Mesenteric fat pad (tissue), 1 donor: ENCODE measurements around the gene POLRMT. TPM values are rescaled to one million over a fixed set of nuclear protein-coding genes. Genes with fewer than 3 reads are reported as not detected.

ENCODE experiments used
- DNase-seq: peaks from one replicate; pipeline ENCODE4 v3.0.0-alpha.2; 2020; ENCODE audit warnings: low spot score
- total RNA-seq: library from RNA; stranded (reverse); fragmentation: NEBNext Ultra II Directional; extraction: Animal tissue kit (Norgen Biotek cat#: 25700); gene quantifications from one replicate; pipeline ENCODE4 v1.2.1, GENCODE V29; 2021
- donor health status: DM: yes; HTN: yes; CAD: no.

The POLRMT gene
- total RNA-seq, 1 donor from 2014 or later: 36.9 TPM

- DNase-seq: no peak
These were observed 53.0 kb downstream of the POLRMT start for GRCh38 chr19:580274-580835.

- no peak for DNase-seq
These were observed 53.5 kb downstream of the POLRMT start for GRCh38 chr19:579842-580155.

- no peak for DNase-seq
These were observed 54.1 kb downstream of the POLRMT start for GRCh38 chr19:579111-579841.

- no peak for DNase-seq
These were observed 55.6 kb downstream of the POLRMT start for GRCh38 chr19:577439-578392.

- DNase-seq: no peak
These were observed 56.4 kb downstream of the POLRMT start for GRCh38 chr19:576768-577438.

GRCh38 chr19:575527-576506 lies 57.5 kb downstream of the POLRMT start:
- DNase-seq: no peak

- DNase-seq: no peak
These were observed 58.4 kb downstream of the POLRMT start for GRCh38 chr19:574658-575526.

GRCh38 chr19:573519-573825 lies 59.9 kb downstream of the POLRMT start:
- DNase-seq: no peak

- no peak for DNase-seq
These were observed 60.4 kb downstream of the POLRMT start for GRCh38 chr19:572743-573518.

GRCh38 chr19:572140-572742 lies 61.1 kb downstream of the POLRMT start, which contains the start of gene BSG:
BSG (plus strand) TSS chr19:572596; CDS start chr19:572635, 39 bp downstream.
- peak; percentile 100 for DNase-seq

- DNase-seq: no peak
These were observed 61.8 kb downstream of the POLRMT start for GRCh38 chr19:571566-571974.

GRCh38 chr19:570937-571565 lies 62.3 kb downstream of the POLRMT start:
- DNase-seq: no peak

- DNase-seq: no peak
These were observed 63.1 kb downstream of the POLRMT start for GRCh38 chr19:570251-570686.

GRCh38 chr19:567296-567900 lies 65.9 kb downstream of the POLRMT start:
- DNase-seq: no peak
